ENCODE measurements around the gene RPTN.

The RPTN gene

DNA sequence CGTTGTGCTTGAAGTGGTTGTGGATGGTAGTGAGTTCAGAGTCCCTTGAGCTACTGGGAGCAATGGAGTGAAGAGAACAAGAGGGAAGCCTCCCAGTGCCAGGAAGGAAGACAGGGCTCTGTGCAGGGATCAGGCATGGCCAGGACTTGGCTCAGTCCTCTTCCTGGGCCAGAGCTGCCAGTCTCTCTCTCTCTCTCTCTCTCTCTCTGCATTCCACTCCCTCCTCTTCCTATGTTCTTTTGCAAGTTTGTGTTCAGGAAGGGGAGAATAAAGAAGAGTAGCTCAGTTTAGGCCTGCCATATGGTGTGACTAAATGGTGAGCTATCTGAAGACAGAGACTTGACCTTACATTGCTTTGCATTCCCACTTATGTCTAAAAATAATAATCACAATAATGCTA, 20.5 kb upstream of the RPTN start:
- H3K27ac ChIP-seq, result no peak overlapping the region
- TF ChIP-seq ZFX (IDR thresholded peaks at IDR 0.05), result no peak
- TF ChIP-seq, protein P1, sequence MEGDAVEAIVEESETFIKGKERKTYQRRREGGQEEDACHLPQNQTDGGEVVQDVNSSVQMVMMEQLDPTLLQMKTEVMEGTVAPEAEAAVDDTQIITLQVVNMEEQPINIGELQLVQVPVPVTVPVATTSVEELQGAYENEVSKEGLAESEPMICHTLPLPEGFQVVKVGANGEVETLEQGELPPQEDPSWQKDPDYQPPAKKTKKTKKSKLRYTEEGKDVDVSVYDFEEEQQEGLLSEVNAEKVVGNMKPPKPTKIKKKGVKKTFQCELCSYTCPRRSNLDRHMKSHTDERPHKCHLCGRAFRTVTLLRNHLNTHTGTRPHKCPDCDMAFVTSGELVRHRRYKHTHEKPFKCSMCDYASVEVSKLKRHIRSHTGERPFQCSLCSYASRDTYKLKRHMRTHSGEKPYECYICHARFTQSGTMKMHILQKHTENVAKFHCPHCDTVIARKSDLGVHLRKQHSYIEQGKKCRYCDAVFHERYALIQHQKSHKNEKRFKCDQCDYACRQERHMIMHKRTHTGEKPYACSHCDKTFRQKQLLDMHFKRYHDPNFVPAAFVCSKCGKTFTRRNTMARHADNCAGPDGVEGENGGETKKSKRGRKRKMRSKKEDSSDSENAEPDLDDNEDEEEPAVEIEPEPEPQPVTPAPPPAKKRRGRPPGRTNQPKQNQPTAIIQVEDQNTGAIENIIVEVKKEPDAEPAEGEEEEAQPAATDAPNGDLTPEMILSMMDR (conservative IDR thresholded peaks at IDR 0.05), result no peak

DNA sequence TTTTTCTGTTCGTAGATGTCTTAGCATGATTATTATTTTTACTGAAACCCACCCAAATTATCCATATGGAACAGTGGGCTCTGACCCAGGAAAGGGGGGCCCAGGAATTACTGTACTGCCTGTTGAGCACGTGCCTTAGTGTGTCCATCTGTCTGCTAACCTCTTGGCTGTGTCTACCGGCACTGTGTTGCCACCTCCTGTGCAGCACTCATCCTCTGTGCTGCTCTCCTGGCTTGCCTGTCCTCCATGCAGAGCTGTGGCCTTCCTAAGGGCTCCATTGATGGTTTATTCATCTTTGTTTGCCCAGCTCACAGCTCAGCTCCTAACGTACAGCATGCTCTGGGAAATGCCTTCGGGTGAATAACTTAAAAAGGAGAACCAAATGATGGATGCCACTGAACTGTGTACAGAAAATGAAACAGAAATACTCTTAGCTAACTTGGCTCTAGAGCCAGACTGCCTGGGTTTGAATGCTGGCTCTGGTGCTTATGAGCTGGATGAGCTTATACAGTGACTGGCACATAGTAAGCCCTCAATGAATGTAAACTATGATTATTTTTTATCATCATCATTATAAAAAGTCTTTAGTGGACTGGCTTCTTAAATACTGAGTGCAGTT, 11.4 kb upstream of the RPTN start:
- H3K27ac ChIP-seq, result no peak overlapping the region
- TF ChIP-seq, protein P1 (conservative IDR thresholded peaks at IDR 0.05), result no peak
- TF ChIP-seq ZFX (IDR thresholded peaks at IDR 0.05), result no peak

DNA sequence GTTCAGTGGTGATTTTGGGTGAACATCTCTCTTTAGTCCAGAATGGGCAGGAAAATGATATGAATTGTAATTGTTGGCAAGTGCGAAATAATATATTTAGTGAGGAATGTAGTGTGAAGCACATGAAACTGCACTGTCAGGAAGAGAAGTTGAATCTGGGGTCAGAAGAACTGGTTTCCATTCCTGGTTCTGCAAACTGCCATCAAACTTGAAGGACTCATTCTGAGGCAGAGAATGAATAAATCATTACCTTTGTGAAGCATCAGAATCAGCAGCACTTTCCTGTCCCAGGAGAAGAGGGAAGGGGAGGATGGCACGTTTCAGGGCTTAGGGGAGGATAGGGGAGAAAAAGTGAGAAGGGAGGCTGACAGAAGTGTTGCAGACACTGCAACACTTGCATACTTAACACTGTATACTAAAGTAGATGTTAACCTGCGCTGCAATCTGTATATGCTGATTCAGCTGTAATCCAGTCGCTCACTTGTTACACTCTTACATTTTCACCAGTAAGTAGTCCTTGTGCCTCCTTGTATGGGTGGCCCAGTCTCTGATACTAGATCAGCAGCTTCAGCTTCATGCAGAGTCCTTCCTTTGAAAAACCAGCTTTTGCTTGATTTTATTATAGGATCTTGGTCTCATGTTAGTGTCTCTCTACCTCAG, 10.5 kb upstream of the RPTN start:
- no peak overlapping the region for H3K27ac ChIP-seq
- TF ChIP-seq, protein P1 (conservative IDR thresholded peaks at IDR 0.05), result no peak

DNA sequence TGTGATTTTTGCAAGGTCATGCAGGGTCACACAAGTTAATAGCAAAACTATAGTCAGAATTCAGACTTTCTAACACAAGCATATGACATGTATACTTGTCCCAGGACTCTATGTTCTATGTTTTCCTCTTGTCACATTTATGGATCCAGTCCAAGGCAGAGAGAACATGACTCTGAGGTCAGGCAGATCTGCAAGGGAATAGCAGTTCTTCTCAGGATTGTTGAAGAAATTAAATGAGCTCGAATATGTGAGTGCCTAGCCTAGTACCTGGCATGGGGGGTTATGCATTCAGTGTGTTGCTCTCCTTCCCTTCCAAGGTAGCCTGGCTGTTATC, 9.5 kb upstream of the RPTN start:
- no peak overlapping the region for H3K27ac ChIP-seq
- TF ChIP-seq, protein P1 (conservative IDR thresholded peaks at IDR 0.05), result no peak
- no peak for TF ChIP-seq ZFX (IDR thresholded peaks at IDR 0.05)

DNA sequence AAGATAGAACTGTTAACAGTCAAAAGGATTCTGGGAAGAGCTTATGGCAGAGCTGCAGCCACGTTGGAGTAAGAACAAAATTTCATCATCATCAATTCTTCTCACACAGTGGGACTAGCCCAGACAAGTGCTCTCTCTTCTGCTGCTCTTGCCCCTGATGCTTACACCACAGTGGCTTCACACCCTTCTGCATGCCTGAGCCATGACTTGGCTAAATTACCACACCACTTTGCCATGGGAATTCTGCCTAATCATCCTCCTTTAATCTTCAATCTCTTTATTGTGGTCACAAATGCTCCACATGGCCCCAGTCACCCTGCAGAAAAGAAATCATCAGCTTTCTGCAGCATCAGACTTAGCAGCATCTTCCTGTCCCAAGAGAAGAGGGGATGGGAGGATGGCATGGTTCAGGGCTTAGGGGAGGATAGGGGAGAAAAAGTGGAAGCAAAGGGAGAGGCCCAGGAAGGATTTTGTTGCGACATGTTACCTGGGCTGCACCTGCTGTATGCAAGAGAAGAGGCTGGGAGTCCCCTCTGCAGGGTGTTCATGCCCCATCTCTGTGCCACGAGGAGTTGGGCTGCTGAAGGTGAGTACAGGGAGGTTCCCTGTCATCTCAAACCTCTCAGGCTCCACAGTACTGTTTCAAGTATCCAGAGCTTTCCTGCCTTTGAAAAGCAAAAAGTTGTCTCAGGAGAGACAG, 9.0 kb upstream of the RPTN start:
- TF ChIP-seq ZFX (IDR thresholded peaks at IDR 0.05), result no peak
- TF ChIP-seq, protein P1 (conservative IDR thresholded peaks at IDR 0.05), result no peak
- H3K27ac ChIP-seq, result no peak overlapping the region

DNA sequence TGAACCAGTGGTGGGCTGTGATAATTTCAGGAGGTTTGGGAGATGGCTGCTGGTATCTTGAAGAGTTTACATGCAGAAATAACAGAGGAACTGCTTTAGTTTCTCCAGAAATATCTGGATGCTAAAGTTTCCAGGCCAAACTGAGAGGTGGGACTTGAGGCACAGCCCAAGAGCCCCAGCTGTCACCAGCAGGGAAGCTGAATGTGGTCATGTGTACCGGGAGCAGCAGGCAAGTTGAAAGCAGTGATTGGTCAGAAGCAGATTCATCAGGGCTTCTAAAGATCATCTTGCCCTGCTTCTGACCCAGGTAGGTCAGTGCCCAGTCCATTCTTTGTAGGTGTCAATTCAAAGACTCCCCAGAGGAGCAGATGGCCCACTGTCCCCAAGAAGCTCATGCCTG, 7.9 kb upstream of the RPTN start:
- TF ChIP-seq, protein P1 (conservative IDR thresholded peaks at IDR 0.05), result no peak
- no peak for TF ChIP-seq ZFX (IDR thresholded peaks at IDR 0.05)
- H3K27ac ChIP-seq, result no peak overlapping the region
